Activated T-helper 9 cell treated with anti-CD3 and anti-CD28 coated beads, Interleukin-2, amount 50 U/mL, for 16 hours (primary cell): Measurements from ENCODE around the gene MCF2L2.

Experiments
- DNase-seq: peaks from one replicate; pipeline ENCODE4 v3.0.0-alpha.2; 2020; ENCODE audit warnings: low read depth

MCF2L2 gene

GRCh38 chr3:183265834-183266417 is 162.5 kb downstream of the MCF2L2 start:
- DNase-seq: peak; percentile 17

DNA sequence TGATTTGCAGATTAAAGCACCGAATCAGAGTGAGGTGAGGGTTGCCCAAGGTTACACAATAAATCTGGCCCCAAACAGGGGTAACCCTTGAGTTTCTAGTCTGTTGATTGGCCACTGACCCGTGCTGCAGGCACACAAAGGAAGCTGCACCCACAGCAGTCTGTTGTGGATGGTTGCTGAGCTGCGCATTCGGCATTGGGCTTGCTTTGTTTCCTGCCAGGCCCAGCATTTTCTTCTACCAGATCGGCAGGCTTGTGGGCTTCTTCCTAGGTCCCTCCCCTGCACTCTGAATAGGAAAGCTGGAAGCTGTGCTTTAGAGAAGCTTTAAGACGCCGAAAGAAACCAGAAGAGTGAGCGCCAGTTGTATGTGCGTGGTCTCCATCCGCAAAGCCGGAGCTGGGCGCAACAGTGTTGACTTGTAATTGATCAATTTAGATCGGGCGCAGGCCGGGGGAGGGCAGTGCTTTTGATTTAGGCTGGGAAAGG is 163.2 kb downstream of the MCF2L2 start:
- no peak for DNase-seq

GRCh38 chr3:183264268-183264667 is 164.2 kb downstream of the MCF2L2 start:
- DNase-seq: no peak

DNA sequence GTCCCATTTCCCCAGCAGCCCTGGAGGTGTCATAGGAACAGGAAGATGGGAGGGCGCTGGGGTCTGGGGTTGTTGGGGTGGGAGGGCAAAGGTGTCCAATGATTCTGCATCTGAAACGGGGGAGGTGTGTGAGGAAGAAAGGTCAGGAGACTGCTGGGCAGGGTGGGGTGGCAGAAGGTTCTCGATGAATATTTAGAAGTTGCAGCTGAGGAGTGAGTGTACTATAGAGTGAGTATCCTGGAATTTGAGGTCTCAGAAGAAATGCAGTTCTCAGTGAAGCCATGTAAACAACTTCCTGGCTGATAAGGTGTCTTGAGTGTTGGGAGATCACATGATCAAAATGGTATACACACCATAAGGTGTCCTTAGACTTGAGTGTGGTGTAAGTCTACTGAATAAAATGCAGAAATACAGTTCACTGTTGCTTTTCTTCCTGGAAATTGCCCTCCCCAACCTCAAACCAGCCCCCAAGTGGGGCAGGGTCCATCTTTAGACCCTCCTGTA is 165.5 kb downstream of the MCF2L2 start:
- DNase-seq: no peak

GRCh38 chr3:183261151-183261724 is 167.2 kb downstream of the MCF2L2 start:
- DNase-seq: no peak

GRCh38 chr3:183260167-183260904 is 168.1 kb downstream of the MCF2L2 start:
- DNase-seq: no peak

DNA sequence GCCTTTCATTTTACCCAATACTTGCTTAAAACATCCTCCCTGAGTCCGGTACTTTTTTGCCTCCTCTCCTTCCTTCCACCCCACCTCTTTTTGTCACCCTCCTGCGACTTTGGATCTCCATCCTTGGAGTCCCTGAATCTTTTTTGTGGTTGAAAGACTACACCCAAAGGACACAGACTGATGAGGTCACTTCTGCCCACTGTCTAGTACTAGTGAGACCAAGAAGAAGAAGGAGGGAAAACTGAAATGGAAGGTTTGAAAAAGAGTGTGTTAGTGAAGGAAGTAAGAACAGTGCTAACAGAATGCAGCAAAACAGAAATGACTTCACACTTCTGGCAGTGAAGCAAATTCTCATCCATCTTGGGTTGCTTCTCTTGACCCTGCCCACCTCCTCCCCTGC is 168.8 kb downstream of the MCF2L2 start:
- no peak for DNase-seq

DNA sequence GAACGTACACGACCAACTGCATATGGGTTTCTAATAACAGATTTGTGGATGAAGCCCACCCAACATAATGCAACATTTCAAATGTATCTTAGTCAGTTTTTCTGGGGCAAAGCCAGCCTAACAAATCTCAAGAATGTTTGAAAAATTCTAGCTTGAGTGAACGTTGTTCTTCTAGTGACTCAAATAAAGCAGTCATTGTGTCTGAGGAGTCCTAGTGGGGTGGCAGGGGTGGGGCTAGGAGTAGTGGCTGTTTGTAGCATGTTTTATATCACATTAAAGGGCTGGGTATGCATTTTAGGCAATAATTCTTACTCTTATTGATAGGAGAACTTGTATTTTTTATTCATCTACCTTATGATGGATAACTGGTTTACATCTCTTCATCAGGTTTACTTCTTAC is 169.3 kb downstream of the MCF2L2 start:
- no peak for DNase-seq

GRCh38 chr3:183255348-183255730 is 173.1 kb downstream of the MCF2L2 start:
- no peak for DNase-seq

- DNase-seq: no peak
These were observed 173.7 kb downstream of the MCF2L2 start for GRCh38 chr3:183254487-183255347.

- DNase-seq: peak; percentile 9
These were observed 174.6 kb downstream of the MCF2L2 start for GRCh38 chr3:183253528-183254486.

DNA sequence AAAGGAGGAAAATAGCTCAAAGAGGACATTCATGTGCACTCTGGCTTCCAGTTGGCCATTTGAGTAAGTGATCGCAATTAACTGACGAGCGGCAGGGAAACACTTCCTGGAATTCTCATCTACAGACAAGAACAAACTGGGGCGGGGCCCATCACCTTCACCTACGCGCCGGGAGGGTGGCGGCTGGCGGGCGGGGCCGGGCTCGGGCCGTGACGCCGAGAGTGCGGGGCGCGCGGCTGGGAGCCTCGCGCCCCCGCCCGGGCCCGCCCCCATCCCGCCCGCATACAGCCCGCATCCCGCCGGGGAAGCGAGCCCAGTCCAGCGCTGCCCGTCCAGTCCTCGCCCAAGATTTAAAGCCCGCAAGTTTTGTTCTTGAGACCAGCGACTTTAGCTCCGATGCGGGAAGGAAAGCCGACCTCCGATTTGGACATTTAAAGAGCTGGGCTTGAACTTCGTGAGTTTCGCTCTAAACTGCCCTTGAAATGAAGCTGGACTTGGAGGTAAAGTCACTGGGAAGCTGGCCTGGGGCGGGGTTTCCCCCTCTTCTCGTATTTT is 175.4 kb downstream of the MCF2L2 start, which contains the start of gene B3GNT5:
TSS of gene B3GNT5 (plus strand) at position 281 of the 555 bp plus-strand sequence. CDS start 16,546 bp downstream, outside the sequence.
- DNase-seq: peak; percentile 25

- no peak for DNase-seq
These were observed 176.2 kb downstream of the MCF2L2 start for GRCh38 chr3:183252118-183252782.

DNA sequence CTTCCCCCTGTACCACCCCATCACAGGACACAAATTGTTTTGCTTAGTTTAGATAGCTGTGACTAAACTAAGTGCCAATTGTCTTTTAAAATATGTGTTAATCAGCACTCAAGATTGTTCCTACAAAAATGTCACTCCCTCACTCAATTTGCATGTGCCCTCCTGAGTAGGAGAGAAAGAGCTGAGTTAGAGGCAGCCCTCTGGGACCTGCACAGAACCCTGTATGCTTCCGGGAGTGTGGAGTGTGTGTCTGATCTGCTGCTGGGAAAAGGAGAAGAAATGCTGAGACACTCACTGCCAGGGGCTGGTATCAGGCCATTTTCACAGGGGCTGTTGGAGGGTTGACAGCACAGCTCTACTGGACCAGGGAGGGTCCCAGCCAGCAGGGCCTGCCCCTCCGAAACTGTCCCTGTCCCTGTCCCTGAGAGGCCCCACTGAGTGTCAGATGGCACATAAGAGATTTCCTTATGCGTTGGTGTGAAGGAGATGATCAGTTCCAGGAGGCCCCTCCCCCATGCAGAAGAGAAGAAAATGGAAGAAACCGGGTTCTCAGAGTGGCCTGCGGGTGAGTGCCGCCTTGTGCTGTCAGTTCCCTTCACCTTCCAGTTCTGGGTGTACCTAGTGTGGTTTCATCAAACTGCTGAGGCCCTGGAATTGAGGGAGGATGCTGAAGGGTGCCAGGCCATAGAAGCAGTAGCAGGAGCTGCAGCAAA is 179.3 kb downstream of the MCF2L2 start:
- DNase-seq: no peak

GRCh38 chr3:183247011-183247589 is 181.3 kb downstream of the MCF2L2 start:
- DNase-seq: no peak

- no peak for DNase-seq
These were observed 183.4 kb downstream of the MCF2L2 start for GRCh38 chr3:183244981-183245476.

DNA sequence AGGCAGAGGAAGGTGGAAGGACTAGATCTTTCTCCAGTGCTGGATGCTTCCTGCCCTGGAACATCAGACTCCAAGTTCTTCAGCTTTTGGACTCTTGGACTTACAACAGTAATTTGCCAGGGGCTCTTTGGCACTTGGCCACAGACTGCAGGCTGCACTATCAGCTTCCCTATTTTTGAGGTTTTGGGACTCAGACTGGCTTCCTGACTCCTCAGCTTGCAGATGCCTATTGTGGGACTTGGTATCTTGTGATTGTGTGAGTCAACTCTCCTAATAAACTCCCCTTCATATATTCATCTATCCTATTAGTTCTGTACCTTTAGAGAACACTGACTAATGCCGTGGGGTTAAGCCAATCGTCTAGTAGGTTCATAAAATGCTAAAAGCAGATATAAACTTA is 184.2 kb downstream of the MCF2L2 start:
- no peak for DNase-seq

DNA sequence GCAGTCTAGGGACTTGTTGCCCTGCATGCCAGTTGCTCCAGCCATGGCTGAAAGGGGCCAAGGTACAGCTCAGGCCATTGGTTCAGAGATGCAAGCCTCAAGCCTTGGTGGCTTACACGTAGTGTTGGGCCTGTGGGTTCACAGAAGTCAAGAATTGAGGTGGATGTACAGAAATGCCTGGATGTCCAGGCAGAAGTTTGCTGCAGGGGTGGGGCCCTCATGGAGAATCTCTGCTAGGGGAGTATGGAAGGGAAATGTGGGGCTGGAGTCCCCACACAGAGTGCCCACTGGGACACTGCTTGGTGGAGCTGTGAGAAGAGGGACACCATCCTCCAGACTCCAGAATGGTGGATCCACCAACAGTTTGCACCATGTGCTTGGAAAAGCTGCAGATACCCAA is 186.0 kb downstream of the MCF2L2 start:
- DNase-seq: no peak

DNA sequence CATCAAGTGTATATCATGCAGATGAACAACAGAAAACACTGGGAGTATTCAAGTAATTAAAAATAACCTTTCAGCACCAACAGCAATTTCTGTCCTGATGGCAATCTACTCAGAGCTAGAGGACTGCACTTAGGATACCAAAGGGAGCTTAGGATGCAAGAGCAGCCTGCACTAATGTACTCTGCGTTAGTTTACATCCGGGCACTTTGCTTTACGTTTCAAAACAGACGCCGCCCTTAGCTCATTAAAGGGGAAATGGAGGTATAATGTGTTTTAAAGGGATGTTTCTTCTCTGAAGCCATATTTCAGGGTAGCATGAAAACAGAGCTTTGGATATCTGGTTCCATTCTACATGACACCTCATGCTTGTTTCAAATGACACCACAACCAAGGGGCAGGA is 189.4 kb downstream of the MCF2L2 start:
- no peak for DNase-seq
